Activated CD4-positive, alpha-beta memory T cell treated with anti-CD3 and anti-CD28 coated beads, Interleukin-2, amount 10 ng/mL, durations not matched to agents 7 days and 5 days (primary cell): ENCODE data around the gene TNFSF8. TPM values are rescaled to one million over a fixed set of nuclear protein-coding genes. Genes with fewer than 3 reads are reported as not detected.

Experiments used
- CTCF ChIA-PET: fragments of 350-600 bp; sonication (Branson Sonifier 250); formaldehyde crosslinking; loops from one replicate; lab custom pipeline; 2021; ENCODE audit warnings: antibody characterized with exemption, inconsistent platforms; lab: Charles Lee
- POLR2A ChIA-PET: fragments of 350-600 bp; sonication (Branson Sonifier 250); formaldehyde crosslinking; loops from one replicate; lab custom pipeline; 2021; ENCODE audit warnings: antibody characterized with exemption; lab: Charles Lee
- DNase-seq: peaks from one replicate; pipeline ENCODE4 v3.0.0-alpha.2; 2020
- H3K27ac Mint-ChIP-seq: one replicate; pipeline ENCODE4 v1.8.0; 2021; ENCODE audit warnings: mild to moderate bottlenecking, mixed read lengths
- H3K27me3 Mint-ChIP-seq: one replicate; pipeline ENCODE4 v1.8.0; 2021; ENCODE audit warnings: mixed read lengths
- H3K36me3 Mint-ChIP-seq: one replicate; pipeline ENCODE4 v1.8.0; 2021; ENCODE audit warnings: low read depth, mixed read lengths
- H3K4me1 Mint-ChIP-seq: one replicate; pipeline ENCODE4 v1.8.0; 2021; ENCODE audit warnings: mixed read lengths
- H3K4me3 Mint-ChIP-seq: one replicate; pipeline ENCODE4 v1.8.0; 2021; ENCODE audit warnings: mild to moderate bottlenecking, mixed read lengths
- H3K9me3 Mint-ChIP-seq: one replicate; pipeline ENCODE4 v1.8.0; 2021; ENCODE audit warnings: mixed read lengths
- total RNA-seq, 2 experiments: library from RNA; stranded (reverse); gene quantifications; one replicate each; pipeline ENCODE4 v1.2.3, GENCODE V29; 2021

The TNFSF8 gene
- total RNA-seq, 2 experiments from 2014 or later = 34.6 to 34.8 TPM

DNA sequence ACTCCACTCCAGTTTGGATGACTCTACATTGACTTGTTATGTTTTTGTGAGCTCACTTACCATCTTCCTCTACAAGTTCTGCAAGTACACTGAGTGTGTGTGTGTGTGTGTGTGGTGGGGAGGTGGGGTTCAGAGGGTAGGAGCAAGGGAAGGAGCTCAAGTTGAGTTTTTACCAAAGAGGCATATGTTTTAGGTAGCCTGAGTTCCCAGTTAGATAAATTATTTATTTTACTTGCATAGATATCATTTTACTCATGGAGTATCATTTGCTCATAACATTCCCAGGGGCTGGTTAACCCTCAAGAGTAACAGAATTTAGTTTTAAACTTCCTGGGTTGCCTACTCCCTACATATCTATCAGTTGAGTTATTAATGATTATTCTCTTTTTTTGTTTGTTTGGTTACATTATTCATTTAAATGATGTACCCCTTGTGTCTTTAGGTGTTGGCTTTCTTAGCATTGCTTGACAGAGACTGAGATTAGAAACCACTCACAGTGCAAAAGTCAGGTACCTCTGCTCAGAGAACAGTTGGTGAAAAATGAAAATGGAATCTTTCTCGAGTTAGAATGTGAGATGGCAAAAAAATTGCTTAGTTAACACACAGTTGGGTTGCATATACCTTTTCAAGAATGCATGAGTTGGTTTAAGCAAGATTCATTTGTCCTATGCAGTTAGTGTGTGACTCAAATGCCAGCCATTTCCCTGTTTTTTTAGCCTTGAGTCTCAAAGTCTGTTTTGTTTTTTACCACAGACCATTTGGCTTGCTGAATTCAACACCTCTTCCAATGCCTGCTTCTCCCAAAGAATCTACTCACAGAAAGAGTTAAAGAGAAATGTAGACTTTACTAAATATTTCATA is 29.2 kb downstream of the TNFSF8 start:
- DNase-seq = no peak
- POLR2A ChIA-PET = interaction anchor here (1.0 to 21.7 kb wide), 10 partner anchors 8 to 515 kb away, joined by 3 to 373 read pairs (median 11); partner anchors contain the start of genes ATP6V1G1 and TNFSF8
- peaks cover 13% of the 10 kb centered on the region for H3K4me1 Mint-ChIP-seq
- no peak overlapping the region for H3K4me3 Mint-ChIP-seq
- peaks cover 61% of the 10 kb centered on the region for H3K36me3 Mint-ChIP-seq
- no peaks in the 10 kb centered on the region for H3K27me3 Mint-ChIP-seq
- H3K27ac Mint-ChIP-seq = peak overlapping the region; percentile 86
- H3K9me3 Mint-ChIP-seq = peaks cover 2% of the 10 kb centered on the region
- CTCF ChIA-PET = interaction anchor here (0.6 to 7.2 kb wide), 5 partner anchors 7 to 220 kb away, joined by 3 to 73 read pairs (median 12); partner anchors contain the start of gene TEX48

DNA sequence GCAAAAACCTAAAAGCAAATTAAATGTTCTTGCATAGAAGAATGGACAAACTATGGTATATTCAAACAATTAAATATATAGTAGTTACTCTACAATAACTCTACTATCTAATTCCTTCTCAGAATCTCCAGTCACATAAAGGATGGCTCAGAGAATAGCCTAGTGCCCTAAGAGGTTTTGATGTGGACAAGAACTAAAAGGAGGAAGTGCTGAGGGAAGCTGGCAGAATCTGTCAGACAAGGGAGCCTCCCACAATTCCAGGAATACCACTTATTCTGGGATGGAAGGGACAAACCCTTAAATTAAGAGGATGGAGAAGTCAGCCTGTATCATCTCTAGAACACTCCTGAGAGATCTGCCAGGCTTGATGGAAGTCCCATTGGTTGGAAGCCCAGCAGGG is 30.4 kb downstream of the TNFSF8 start:
- no peak overlapping the region for H3K27ac Mint-ChIP-seq
- H3K9me3 Mint-ChIP-seq = peaks cover 7% of the 10 kb centered on the region
- POLR2A ChIA-PET = interaction anchor here (1.1 to 21.7 kb wide), 11 partner anchors 9 to 514 kb away, joined by 3 to 373 read pairs (median 8); partner anchors contain the start of genes ATP6V1G1 and TNFSF8
- peaks cover 15% of the 10 kb centered on the region for H3K4me1 Mint-ChIP-seq
- CTCF ChIA-PET = interaction anchor here (2.6 to 7.2 kb wide), 4 partner anchors 8 to 219 kb away, joined by 10 to 73 read pairs (median 17); partner anchors contain the start of gene TEX48
- DNase-seq = no peak
- no peak overlapping the region for H3K4me3 Mint-ChIP-seq
- no peaks in the 10 kb centered on the region for H3K27me3 Mint-ChIP-seq
- peaks cover 62% of the 10 kb centered on the region for H3K36me3 Mint-ChIP-seq

DNA sequence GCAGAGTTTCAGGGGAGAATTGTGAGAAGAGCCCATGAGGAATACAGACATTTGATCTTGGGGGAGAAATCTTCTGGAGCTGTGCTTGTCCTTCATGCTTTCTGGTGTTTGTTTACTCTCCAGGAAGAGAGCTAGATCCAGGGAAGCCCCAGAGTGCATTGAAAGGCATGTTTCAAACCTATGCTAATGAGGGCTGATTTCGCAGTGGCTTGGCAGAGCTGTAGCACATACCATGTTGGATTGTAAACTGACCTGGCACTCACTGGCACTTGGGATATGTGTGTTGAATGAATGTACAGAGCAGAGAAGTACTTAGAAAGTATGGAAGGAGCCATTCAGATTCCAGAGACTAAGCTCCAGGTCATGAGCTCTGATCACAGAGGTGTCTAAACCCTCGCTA is 30.9 kb downstream of the TNFSF8 start:
- no peaks in the 10 kb centered on the region for H3K27me3 Mint-ChIP-seq
- no peak overlapping the region for H3K27ac Mint-ChIP-seq
- peaks cover 17% of the 10 kb centered on the region for H3K4me1 Mint-ChIP-seq
- CTCF ChIA-PET = interaction anchor here (1.0 to 7.2 kb wide), 11 partner anchors 9 to 218 kb away, joined by 3 to 73 read pairs (median 7); partner anchors contain the start of gene TEX48
- H3K9me3 Mint-ChIP-seq = peaks cover 7% of the 10 kb centered on the region
- H3K4me3 Mint-ChIP-seq = no peak overlapping the region
- H3K36me3 Mint-ChIP-seq = peaks cover 61% of the 10 kb centered on the region
- POLR2A ChIA-PET = interaction anchor here (0.6 to 21.7 kb wide), 23 partner anchors 9 to 514 kb away, joined by 3 to 373 read pairs (median 6); partner anchors contain the start of genes AKNA, ATP6V1G1, TEX48 and TNFSF8
- DNase-seq = no peak

DNA sequence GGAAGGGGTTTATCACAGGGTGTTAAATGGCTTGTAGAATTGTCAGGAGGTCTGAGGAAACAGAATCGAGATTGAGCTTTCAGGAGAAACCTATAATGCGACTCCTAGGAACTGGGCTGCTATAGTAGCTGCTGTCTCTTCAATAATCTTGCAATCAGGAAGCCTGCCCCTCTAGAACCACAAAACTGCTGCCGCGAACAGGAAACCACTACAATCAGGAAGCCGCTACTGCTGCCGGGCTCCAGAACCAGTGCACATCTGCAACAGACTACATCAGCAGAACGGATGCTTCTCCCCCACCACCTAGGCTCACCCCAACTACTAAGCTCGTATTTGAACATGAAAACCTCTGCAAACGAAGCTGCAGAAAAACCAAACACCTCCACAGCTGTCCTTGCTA is 31.6 kb downstream of the TNFSF8 start:
- ChIA-PET CTCF (interaction anchor here (0.9 to 7.2 kb wide), 16 partner anchors 10 to 245 kb away, joined by 3 to 73 read pairs (median 5); partner anchors contain the start of genes TEX48 and TNFSF8), POLR2A (interaction anchor here (0.8 to 21.7 kb wide), 22 partner anchors 9 to 511 kb away, joined by 3 to 373 read pairs (median 6); partner anchors contain the start of genes AKNA, TEX48 and TNFSF8)
- peak; percentile 93 for DNase-seq
- H3K27ac Mint-ChIP-seq = no peak overlapping the region
- H3K27me3 Mint-ChIP-seq = no peaks in the 10 kb centered on the region
- H3K36me3 Mint-ChIP-seq = peaks cover 61% of the 10 kb centered on the region
- H3K4me1 Mint-ChIP-seq = peaks cover 24% of the 10 kb centered on the region
- peaks cover 11% of the 10 kb centered on the region for H3K9me3 Mint-ChIP-seq
- no peak overlapping the region for H3K4me3 Mint-ChIP-seq

DNA sequence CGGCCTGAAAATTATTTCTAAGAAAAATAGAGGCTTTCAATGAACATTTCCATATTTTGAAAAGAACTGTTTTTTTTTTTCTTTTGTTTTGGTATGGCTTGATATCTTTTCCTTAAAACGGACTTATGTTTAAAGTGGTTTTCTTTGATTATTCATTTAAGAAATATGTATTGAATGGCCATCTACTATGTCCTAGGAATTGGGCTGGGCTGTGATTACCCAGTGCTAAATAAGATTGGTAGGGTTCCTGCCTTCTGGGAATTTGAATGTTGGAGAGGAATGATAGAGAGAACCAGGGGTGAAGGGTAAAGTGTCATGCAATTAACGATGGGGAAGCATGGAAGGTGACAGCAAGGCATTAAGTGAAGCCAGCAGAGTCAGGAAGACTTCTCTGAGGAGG is 33.2 kb downstream of the TNFSF8 start:
- Mint-ChIP-seq H3K27ac (no peak overlapping the region), H3K4me1 (peaks cover 34% of the 10 kb centered on the region), H3K27me3 (no peaks in the 10 kb centered on the region), H3K36me3 (peaks cover 56% of the 10 kb centered on the region), H3K4me3 (no peak overlapping the region), H3K9me3 (peaks cover 14% of the 10 kb centered on the region)
- ChIA-PET CTCF (interaction anchor here (1.3 to 7.2 kb wide), 2 partner anchors 11 to 14 kb away, joined by 4 to 73 read pairs; no protein-coding TSS in a partner anchor), POLR2A (interaction anchor here (0.7 to 21.7 kb wide), 5 partner anchors 8 to 204 kb away, joined by 7 to 373 read pairs (median 62); partner anchors contain the start of gene TNFSF8)
- no peak for DNase-seq

DNA sequence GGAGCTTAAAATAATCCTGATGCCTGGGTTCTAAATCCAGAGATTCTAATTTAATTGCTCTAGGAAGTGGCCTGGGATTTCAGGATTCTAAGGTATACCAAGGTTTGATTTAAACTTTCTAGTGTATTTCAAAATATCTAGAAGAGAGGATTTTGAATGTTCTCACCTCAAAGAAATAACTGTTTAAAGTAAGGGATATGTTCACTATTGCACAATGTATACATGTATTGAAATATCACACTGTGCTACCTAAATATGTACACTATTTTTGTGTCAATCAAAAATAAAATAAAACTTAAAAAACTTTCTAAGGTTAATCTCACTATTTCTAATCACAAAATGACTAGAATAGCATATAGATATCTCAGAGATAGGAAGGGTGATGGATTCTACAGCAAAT is 34.0 kb downstream of the TNFSF8 start:
- Mint-ChIP-seq H3K36me3 (peaks cover 51% of the 10 kb centered on the region), H3K4me3 (no peak overlapping the region), H3K27ac (no peak overlapping the region), H3K27me3 (no peaks in the 10 kb centered on the region), H3K4me1 (peaks cover 34% of the 10 kb centered on the region), H3K9me3 (peaks cover 16% of the 10 kb centered on the region)
- CTCF ChIA-PET = interaction anchor here (7.2 kb wide), 1 partner anchor 12 kb away, joined by 73 read pairs; no protein-coding TSS in a partner anchor
- no peak for DNase-seq
- POLR2A ChIA-PET = interaction anchor here (0.8 to 2.6 kb wide), 4 partner anchors 8 to 32 kb away, joined by 3 to 18 read pairs (median 10); no protein-coding TSS in a partner anchor

DNA sequence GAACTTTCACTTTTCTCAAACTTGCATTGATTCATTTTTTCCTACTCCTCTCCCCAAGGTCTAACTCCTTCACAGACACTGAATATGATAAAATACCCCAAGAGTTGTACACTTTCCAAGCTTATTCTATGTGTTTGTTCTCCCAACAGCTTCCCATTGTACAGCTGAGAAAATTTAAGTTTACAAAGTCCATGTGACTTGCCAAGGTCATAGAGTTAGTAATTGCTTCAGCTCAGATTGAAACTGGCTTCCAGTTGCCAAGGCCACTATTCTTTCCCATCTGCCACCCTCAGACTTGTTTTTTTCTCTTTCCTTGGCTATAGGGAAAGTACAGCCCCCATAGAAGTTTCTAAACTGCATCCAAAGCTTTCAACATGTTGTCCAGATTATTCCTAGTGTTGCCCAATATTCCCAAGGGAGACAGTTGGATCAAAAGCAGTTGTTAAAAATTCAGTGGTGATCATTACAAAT is 34.8 kb downstream of the TNFSF8 start:
- peak overlapping the region; percentile 74 for H3K27ac Mint-ChIP-seq
- H3K27me3 Mint-ChIP-seq = no peaks in the 10 kb centered on the region
- H3K4me3 Mint-ChIP-seq = no peak overlapping the region
- POLR2A ChIA-PET = interaction anchor here (0.8 to 2.6 kb wide), 9 partner anchors 9 to 212 kb away, joined by 3 to 18 read pairs (median 5); partner anchors contain the start of gene TNFSF8
- peaks cover 19% of the 10 kb centered on the region for H3K9me3 Mint-ChIP-seq
- H3K4me1 Mint-ChIP-seq = peaks cover 36% of the 10 kb centered on the region
- peaks cover 50% of the 10 kb centered on the region for H3K36me3 Mint-ChIP-seq
- CTCF ChIA-PET = interaction anchor here (1.1 to 7.2 kb wide), 3 partner anchors 13 to 119 kb away, joined by 4 to 73 read pairs (median 5); no protein-coding TSS in a partner anchor
- DNase-seq = no peak

DNA sequence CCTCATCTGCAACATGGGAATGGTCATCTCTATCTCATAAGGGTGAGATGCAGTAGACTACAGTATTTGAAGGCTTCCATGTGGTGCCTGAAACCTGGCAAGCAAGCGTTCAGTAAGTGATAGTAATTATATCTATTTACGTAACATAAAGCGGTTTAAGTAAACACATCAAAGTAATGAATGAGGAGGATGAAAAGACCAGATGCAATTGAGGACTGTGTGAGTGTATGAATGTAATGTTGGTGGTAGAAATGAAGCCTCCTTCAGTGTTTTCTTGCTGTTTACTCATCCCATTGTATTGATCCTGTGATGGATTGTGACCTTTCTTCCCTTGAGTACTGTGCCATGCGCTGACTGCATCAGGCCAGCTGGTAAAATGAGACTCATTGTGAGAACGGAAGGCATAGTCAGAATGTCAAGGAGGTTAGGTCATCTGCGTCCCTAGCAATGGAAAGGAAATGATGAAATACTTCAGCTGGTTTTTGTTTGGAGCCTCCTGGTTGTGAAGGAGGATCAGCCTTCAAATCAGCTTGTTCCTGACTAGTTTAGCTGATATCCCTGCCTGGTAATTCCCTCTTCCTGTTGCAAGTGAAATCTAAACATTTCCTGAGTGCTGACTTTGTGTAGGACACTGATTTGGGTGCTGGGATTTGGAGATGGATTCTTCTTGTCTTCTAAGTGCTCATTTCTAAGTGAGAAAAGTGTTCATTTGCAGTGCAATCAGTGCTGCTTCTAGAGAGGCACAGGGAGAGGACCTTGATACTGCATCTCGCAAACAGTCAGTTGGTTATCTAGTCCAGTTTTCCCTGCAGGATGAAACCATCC is 35.6 kb downstream of the TNFSF8 start:
- peaks cover 43% of the 10 kb centered on the region for H3K4me1 Mint-ChIP-seq
- CTCF ChIA-PET = interaction anchor here (0.6 to 7.2 kb wide), 4 partner anchors 14 to 212 kb away, joined by 3 to 73 read pairs (median 4); no protein-coding TSS in a partner anchor
- H3K36me3 Mint-ChIP-seq = peaks cover 51% of the 10 kb centered on the region
- H3K27ac Mint-ChIP-seq = peak overlapping the region; percentile 74
- POLR2A ChIA-PET = interaction anchor here (0.9 to 2.6 kb wide), 9 partner anchors 10 to 211 kb away, joined by 3 to 18 read pairs (median 5); partner anchors contain the start of gene TNFSF8
- H3K4me3 Mint-ChIP-seq = no peak overlapping the region
- H3K27me3 Mint-ChIP-seq = no peaks in the 10 kb centered on the region
- H3K9me3 Mint-ChIP-seq = peaks cover 19% of the 10 kb centered on the region
- peak; percentile 66 for DNase-seq

DNA sequence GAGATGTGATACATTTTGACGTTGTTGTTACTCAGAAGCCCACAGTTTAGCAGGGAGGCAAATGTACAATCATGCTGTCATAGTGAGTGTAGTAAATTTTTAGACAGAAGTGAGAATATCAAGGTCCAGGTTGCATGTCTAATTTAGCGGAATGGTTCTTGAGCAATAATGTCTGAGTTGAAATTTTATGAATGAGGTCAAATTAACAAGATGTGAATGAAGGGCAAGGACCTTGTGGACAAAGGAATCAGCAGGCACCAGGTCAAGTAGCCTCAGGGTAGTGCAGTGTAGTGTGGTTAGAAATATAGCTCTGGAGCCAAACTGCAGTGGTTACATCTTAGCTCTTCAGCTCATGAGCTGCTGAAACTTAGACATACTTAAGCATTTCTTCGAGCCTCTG is 36.2 kb downstream of the TNFSF8 start:
- no peak for DNase-seq
- peaks cover 52% of the 10 kb centered on the region for H3K36me3 Mint-ChIP-seq
- ChIA-PET POLR2A (interaction anchor here (1.0 to 2.6 kb wide), 5 partner anchors 15 to 197 kb away, joined by 3 to 18 read pairs (median 5); partner anchors contain the start of gene TNFSF8), CTCF (interaction anchor here (0.6 to 7.2 kb wide), 3 partner anchors 14 to 212 kb away, joined by 3 to 73 read pairs (median 5); no protein-coding TSS in a partner anchor)
- H3K9me3 Mint-ChIP-seq = peaks cover 19% of the 10 kb centered on the region
- peaks cover 50% of the 10 kb centered on the region for H3K4me1 Mint-ChIP-seq
- H3K27ac Mint-ChIP-seq = peak overlapping the region; percentile 74
- H3K27me3 Mint-ChIP-seq = no peaks in the 10 kb centered on the region
- no peak overlapping the region for H3K4me3 Mint-ChIP-seq

DNA sequence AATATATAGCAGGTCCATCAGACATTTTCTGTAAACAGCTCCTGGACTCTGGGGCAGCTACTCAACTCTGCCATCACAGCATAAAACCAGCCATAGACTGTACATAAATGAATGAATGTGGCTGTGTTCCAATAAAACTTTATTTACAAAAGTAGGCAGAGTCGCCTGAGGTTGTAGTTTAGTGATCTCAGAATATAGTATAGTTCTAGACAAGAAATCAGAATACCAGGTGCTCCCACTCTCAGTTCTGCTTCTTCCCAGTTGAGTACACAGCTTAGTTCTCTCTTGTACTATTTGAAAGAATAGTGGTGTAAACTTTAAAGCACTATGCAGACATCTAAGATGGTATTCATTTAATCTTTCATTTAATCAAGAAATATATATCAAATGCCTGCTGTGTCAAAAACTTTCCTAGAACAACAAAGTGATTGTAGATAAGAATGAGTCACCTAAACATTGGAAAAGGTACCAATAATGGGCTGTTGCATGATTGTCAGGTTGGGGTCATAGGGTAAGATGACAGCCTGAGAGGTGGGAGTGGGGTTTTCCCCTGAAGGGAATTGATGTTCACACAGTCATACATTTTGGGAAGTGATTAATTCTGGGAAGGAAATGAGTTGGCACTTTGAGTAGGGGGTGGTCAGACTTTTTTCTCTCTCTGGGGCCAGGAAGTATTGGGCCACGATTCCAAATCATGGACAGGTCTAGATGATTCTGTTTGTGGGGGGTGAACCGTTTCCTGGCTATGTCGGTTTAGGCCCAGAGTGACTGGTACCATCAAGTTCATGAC is 37.0 kb downstream of the TNFSF8 start:
- Mint-ChIP-seq H3K36me3 (peaks cover 52% of the 10 kb centered on the region), H3K27me3 (no peaks in the 10 kb centered on the region), H3K27ac (peak overlapping the region; percentile 74), H3K4me1 (peaks cover 56% of the 10 kb centered on the region), H3K9me3 (peaks cover 19% of the 10 kb centered on the region), H3K4me3 (no peak overlapping the region)
- ChIA-PET CTCF (no interaction called here), POLR2A (interaction anchor here (1.5 kb wide), 1 partner anchor 37 kb away, joined by 6 read pairs; the partner anchor contains the start of gene TNFSF8)
- DNase-seq = no peak

DNA sequence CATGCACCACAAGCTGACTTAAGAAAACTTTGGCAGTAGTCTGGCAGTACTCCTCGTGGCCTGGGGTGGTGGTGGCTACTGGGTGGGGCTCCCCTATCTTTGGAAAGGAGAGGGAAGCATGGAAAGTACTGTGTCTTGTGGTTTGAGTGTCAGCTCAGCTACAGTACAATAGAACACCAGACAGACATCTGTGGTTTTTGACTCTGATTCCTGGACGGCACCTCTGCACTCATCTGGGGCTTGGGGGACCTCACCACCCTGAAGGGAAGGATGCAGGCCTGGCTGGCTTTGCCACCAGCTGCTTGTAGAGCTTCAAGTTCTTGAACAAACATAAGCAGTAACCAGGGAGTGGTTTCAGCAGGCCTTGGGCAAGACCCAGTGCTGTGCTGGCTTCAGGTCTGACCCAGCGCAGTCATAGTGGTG is 40.6 kb downstream of the TNFSF8 start:
- peaks cover 41% of the 10 kb centered on the region for H3K36me3 Mint-ChIP-seq
- H3K27me3 Mint-ChIP-seq = no peaks in the 10 kb centered on the region
- peaks cover 44% of the 10 kb centered on the region for H3K4me1 Mint-ChIP-seq
- H3K4me3 Mint-ChIP-seq = no peak overlapping the region
- POLR2A ChIA-PET = interaction anchor here (0.6 to 3.7 kb wide), 6 partner anchors 9 to 1401 kb away, joined by 3 to 36 read pairs (median 6); no protein-coding TSS in a partner anchor
- H3K27ac Mint-ChIP-seq = no peak overlapping the region
- CTCF ChIA-PET = interaction anchor here (1.6 kb wide), 1 partner anchor 125 kb away, joined by 4 read pairs; no protein-coding TSS in a partner anchor
- peaks cover 17% of the 10 kb centered on the region for H3K9me3 Mint-ChIP-seq
- DNase-seq = peak; percentile 33
